Mucosa of gallbladder (tissue), 1 donor: ENCODE data around the gene ARID3A. TPM values are rescaled to one million over a fixed set of nuclear protein-coding genes. Genes with fewer than 3 reads are reported as not detected.

Source experiments
- DNase-seq: peaks from one replicate; pipeline ENCODE4 v3.0.0-alpha.2; 2020; ENCODE audit warnings: low spot score
- total RNA-seq: library from RNA; stranded (reverse); gene quantifications from one replicate; pipeline ENCODE4 v1.2.1, GENCODE V29; 2021
- donor health status: DM: no; HTN: no; CAD: no.

Gene ARID3A
- total RNA-seq, 1 donor from 2014 or later: 7.0 TPM

DNA sequence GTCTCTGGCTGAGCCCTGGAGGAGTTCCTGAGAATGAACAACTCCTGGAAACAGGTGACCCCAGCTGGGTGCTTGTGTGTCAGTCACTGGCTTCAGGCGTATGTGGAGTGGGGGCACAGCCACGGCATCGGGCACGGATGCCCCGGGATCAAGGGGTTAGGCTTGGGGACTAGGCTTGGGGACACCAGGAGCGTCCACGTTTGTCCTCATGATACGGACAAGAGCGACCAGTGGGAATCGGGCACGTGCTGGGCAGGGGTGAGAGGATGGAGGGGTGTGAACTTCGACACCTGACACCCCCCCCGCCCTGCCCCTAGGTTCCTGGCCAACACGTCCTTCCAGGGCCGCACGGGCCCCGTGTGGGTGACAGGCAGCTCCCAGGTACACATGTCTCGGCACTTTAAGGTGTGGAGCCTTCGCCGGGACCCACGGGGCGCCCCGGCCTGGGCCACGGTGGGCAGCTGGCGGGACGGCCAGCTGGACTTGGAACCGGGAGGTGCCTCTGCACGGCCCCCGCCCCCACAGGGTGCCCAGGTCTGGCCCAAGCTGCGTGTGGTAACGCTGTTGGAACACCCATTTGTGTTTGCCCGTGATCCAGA, 78.5 kb downstream of the ARID3A start:
- DNase-seq: no peak

DNA sequence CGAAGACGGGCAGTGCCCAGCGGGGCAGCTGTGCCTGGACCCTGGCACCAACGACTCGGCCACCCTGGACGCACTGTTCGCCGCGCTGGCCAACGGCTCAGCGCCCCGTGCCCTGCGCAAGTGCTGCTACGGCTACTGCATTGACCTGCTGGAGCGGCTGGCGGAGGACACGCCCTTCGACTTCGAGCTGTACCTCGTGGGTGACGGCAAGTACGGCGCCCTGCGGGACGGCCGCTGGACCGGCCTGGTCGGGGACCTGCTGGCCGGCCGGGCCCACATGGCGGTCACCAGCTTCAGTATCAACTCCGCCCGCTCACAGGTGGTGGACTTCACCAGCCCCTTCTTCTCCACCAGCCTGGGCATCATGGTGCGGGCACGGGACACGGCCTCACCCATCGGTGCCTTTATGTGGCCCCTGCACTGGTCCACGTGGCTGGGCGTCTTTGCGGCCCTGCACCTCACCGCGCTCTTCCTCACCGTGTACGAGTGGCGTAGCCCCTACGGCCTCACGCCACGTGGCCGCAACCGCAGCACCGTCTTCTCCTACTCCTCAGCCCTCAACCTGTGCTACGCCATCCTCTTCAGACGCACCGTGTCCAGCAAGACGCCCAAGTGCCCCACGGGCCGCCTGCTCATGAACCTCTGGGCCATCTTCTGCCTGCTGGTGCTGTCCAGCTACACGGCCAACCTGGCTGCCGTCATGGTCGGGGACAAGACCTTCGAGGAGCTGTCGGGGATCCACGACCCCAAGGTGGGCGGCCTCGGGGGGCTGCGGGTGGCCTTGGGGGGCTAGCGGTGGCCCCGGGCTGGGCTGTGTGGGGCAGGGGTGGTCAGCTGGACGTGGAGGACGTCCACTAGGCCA, 79.2 kb downstream of the ARID3A start:
- no peak for DNase-seq

DNA sequence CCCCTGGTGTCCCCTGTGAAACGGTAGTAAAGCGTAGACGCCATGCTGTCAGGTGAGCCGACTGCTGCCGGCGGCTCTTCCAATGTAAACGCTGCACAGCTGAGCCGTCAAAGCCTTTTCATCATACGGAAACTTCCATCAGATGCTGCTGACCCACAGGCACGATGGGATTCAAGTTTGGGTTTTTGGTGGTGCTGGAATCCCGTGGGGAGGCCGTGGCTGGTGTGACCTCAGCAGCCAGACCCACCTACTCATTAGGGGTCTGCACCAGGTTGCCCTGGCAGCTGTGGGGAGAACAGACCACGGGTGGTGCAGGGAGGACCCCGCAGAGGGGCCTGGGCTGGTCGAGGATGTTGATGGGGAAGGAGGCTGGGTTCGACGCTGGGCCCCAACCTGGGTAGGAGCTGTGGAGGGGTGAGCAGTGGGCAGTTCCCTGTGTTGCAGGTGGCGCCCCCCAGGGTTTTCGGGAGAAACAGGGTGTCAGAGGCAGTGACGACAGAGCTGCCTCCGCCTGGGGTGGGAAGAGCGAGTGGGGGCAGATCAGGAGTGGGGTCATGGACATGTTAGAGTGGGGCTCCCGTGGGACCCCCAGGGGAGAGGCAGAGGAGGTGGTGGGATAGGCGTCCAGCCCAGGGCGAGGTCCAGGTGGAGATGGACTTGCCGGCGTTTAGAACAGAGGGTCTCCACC, 81.0 kb downstream of the ARID3A start:
- DNase-seq: no peak

DNA sequence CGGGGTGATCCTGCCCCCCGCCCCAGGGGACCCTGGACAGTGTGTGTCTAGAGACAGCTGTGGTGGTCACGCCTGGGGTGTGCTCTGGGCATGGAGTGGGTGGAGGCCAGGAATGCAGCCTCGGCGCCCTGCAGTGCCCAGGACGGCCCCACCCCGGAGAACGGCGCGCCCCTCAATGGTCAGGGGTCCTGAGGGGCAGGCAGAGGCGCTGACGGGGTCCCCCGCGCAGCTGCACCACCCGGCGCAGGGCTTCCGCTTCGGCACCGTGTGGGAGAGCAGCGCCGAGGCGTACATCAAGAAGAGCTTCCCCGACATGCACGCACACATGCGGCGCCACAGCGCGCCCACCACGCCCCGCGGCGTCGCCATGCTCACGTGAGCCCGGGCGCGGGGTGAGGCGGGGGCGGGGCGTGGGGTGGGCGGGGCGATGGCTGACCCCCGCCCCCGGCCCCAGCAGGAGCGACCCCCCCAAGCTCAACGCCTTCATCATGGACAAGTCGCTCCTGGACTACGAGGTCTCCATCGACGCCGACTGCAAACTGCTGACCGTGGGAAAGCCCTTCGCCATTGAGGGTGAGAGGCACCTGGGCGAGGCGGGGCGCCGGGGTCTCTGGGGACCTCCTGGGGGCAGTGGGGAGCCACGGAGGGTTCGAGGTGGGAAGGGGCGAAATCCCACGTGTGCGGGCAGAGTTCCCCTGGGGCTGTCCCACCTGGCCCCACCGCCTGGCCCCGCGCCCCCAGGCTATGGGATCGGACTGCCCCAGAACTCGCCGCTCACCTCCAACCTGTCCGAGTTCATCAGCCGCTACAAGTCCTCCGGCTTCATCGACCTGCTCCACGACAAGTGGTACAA, 81.8 kb downstream of the ARID3A start:
- no peak for DNase-seq

DNA sequence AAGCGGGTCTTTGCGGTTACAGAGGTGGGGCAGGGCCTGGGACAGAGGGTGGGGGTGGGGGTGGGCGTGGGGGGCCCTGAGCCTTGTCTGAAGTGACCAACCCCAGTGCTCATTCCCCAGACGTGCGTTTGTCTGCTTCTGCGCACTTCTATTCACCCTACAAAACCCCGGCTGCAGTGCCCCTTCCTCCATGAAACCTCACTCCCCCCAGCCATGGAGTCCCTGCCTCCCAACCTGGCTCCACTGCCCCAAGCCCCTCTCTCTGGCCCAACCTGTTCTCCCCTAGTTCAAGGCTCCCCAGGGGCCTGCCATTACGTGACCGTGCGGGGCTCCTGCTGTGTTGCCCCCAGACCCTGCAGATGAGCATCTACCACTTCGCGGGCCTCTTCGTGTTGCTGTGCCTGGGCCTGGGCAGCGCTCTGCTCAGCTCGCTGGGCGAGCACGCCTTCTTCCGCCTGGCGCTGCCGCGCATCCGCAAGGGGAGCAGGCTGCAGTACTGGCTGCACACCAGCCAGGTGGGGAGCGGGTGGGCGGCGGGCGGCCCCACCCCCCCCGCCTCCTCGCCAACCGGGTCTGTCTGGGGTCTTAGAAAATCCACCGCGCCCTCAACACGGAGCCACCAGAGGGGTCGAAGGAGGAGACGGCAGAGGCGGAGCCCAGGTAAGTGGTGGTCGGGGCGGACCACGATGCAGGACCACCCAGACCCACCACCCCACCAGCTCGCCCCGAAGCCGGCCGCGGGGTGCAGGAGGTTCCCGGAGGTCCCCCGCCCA, 82.6 kb downstream of the ARID3A start:
- no peak for DNase-seq

DNA sequence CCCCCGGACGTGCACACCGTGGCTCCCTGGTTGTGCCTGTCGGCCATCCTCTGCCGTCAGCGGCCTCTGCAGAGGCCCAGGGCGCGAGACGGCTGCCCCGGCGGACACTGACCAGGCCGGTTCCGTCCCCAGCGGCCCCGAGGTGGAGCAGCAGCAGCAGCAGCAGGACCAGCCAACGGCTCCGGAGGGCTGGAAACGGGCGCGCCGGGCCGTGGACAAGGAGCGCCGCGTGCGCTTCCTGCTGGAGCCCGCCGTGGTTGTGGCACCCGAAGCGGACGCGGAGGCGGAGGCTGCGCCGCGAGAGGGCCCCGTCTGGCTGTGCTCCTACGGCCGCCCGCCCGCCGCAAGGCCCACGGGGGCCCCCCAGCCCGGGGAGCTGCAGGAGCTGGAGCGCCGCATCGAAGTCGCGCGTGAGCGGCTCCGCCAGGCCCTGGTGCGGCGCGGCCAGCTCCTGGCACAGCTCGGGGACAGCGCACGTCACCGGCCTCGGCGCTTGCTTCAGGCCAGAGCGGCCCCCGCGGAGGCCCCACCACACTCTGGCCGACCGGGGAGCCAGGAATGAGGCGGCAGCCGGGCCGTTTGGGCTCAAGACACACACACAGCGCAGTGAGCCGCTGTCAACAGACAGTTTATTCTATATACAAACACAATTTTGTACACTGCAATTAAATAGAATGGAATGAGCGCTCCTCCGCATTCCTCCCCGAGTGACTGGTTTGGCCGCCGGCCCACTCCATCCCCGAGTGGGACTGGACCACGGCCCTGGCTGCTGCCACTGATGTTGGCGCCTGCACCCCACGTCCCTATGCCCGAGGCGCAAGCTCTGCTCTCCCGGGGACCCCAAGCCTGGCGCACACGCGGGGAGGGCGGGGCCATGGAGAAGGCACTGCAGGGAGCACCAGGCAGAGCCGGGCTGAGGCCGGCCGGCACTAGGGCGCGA, 83.5 kb downstream of the ARID3A start:
- no peak for DNase-seq

DNA sequence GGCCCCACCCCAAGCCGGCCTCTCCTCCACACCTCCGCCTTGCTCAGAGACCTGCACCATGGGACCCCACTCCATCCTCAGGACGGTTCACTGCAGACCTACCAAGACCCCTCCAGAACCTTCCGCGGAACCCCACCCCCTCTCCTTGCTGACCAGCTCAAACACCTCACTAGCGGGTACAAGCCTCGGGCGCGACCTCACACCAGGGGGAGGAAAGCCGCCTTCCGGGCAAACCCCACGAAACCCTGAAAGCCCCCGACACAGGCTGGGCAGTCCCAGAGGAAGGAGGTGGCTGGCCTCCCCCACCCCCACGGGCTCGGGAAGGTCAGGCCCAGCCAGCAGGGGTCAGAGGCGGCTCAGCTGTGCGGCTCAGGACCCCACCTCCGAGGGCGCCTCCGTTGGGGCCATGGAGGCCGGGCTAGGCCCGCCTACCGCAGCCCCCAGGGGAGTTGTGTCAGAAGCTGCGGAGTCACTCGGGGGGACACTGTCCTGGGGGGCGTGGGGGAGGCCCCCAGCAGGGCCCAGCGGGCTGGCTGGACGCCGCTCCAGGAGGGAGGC, 84.2 kb downstream of the ARID3A start:
- no peak for DNase-seq

DNA sequence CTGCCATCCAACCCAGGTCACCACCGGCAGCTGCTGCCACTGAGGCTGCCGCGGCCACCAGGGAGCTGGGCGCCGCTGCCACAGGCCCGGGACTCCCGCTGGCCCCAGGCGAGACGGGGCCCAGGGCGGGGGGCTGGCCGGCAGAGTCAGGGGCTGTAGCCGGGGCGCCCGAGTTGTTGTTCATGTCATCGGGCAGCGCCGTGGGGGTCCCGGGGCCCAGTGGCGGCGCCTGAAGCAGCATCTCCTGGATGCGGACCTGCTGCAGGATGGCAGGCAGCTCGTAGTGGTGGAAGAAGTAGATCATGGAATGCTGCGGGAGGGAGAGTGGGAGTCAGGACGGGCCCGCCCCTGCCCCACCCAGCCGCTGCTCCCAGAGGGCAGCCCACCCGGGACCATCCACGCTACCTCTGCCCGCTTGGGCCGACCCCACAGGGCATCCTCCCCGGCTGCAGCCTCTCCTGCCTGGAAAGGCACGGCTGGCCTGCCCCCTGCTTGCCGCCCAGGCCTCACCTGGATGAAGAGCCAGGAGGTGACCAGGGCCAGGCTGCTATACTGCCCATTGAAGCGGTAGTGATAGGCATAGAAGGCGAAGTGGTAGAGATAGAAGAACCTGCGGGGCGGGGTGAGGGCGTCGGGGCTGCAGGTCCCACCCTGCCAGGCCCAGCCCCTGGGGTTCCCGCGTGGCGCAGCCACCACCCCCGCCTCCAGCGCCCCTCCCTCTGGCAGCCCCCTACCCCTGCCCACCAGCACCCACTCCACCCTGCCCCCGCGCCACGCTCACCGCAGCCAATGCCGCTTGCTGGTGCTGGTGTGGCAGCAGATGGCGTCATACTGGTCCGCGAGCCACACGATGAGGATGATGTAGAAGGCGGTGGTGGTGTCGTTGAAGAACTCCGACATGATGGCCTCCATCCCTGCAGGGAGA, 85.0 kb downstream of the ARID3A start:
- no peak for DNase-seq

DNA sequence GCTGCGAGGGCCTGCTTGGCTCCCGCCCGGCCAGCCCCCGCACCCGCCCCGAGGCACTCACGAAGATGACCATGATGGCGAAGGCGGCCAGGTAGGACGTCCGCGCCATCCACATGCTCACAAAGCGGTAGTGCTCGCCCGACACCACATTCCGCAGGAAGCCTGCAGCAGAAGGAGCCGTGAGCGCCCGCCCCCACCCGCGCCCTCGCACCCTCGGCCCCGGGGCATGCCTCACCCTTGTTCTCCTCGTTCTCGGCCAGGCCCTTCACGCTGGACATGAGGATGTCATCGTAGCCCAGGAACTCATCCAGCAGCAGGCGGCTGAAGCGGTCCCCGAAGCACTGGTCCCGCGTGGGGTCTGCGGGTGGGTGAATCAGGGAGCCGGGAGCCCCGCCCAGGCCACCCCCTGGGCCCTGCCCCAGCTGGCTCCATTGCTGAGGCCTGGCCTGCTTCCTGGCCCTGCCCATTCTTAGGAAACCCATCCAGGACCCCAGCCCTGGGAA, 86.0 kb downstream of the ARID3A start:
- no peak for DNase-seq

DNA sequence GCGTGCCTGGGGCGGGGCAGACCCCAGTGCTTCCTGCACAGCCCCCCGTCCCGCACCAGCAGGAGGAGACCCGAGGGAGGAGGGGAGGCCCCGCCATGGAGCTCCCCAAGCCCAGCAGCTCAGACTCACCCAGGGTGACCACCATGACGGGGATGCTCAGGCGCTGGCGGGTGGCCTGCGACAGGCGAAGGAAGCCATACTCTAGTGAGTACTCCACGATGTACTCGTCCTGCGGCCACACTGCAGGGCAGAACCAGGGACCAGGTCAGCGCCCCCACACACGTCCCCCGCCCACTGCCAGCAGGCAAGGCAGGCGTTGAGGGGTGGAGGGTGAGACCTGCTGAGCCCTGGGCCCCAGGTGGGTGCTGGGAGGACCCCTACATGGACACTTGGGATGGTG, 86.5 kb downstream of the ARID3A start:
- DNase-seq: no peak

DNA sequence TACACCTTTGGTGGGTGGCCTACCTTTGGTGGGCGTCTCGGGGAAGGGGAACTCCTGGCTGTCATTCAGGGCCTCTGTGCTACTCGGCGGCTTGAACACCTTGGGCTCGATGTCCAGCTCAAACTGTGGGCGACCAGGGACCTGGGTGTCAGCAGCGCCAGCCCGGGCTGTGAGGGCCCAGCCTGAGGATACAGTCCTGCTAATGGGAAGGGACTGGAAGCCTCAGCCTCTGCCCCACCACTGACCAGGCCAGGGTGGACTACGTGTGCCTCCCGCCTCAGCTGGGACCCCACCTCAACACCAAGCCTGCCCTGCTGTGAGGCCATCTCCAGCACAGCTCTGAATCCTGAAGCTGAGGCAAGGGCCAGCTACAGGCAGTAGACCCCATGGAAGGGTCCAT, 87.4 kb downstream of the ARID3A start:
- no peak for DNase-seq

DNA sequence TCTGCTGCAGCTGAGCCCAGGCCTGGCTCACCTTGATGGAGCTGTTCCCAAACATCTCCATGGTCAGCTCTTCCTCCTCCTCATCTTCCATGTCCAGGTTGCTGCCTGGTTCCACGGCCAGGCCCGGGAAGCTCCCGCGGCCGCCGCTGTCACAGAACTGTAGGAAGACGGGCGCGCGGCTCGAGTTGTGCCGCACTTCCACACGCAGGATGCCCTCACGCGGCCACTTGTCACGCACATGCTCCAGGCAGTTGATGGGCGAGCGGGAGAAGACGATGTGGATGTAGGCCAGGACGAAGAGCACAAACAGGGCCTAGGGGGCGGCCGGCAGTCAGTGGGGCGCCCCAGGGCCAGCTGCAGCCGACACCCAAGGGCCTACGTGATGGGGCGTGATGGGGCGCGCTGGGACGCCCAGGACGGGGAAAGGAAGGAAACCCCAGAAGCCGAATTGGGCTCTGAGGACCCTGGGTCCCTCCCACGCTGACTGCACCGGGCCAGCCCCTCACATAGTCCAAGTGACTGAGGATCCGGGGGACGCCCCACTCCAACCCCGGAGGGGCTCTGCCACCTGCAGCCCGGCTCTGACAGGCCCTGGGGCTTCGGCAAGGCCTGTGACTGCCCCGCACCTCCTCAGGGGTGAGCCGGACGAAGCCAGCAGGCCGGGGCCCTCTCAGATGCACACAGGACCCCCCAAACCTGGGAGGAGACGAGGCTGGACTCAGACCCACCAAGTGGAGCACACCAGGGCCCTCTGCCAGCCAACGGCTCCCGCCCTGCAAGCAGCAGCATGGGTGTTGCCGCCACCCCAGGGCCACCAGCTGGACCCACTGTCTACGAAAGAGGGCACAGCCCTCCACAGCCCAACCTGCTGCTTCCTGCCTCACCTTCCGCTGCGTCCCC, 88.6 kb downstream of the ARID3A start:
- DNase-seq: no peak

DNA sequence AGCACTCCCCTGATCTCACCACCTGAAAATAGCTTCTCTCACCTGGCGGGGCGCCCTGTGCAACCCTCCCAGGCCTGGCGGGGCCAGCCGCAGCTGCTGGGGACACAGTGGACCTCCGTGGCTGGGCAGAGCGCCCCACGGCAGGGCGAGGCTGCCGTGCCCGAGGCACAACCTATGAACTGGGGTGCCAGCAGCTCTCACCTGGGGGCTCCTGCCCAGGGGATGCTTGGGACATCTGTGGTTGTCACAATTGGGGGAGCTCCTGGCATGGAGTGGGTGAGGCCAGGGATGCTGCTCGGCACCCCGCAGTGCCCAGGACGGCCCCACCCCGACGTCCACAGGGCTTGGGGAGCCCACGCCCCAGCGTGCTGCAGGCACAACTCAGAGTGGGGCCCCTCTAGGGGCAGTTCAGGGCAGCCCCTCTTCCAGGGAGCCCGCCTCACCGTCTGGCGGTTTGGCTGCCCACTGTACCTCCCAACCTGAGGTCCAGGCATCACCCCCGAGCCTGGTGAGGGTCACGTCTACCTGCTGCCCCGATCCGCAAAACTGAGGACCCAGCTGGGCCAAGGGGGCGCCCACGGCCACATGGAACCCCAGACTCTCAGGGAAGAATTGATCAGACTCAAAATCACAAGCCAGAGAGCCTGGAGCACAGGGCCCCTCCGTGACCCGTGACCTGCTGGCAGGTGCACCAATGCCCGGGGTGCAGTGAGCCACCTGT, 89.4 kb downstream of the ARID3A start:
- DNase-seq: no peak

DNA sequence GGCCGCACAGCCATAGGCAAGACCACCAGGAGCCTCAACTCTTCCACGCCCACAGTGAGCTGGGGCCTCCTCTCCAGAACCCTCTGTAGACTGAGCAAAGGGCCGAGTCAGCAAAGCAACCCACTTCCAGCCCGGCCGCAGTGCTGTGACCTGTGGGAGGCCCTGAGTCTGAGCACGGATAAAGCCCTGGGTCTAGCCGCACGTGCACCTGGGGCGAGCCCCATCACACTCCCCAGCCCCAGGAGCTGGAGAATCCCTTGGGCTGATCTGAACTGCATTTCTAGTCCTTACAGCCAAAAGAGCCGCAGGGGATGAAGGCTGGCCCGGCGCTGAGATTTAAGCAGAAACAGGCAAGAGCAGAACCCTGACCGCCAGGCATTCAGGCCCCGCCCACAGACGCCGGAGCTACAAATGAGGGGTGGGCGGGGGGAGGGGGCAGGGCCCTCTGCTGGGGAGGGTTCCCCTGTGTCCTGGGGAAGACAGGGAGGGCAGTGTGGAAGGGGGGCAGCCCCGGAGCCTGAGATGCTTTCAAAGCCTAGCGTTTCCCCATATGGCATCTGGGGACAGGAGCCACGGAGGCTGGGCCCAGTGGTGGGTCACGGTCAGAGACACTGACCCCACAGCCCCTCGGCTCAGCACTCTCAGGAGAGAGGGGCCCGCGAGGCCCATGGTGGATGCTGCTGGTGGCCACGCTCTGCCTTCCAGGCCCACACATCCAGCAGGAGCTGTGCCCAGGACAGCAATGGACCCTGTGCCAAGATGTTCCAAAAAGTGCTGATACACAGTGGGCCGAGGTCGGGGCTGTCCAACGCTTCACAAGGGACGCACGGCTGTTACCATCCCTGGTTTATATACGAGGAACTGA, 90.2 kb downstream of the ARID3A start:
- no peak for DNase-seq

DNA sequence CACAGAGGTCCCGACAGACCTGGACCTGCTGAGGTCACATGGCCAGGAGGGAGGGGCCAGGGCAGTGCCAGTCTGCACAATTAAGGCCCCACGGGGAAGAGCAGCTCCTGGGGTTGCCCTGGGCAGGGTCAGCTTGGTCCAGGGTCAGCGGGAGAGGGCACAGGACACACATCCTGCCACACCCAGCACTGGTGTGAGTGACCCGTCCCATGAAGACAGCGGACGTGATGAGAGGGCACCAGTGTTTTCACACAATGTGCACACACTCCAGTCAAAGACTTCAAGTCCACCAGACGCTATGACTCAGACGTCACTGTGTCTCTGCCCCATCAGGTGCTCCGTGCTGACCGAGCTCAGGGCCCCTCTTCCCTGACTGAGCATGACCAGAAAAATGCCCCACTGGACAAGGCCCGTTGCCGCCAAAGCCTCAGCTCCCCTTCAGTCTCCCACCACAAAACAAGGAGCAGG, 90.8 kb downstream of the ARID3A start:
- DNase-seq: no peak
